ENCODE results near the gene PLEKHF1. TPM values are rescaled to one million over a fixed set of nuclear protein-coding genes. Genes with fewer than 3 reads are reported as not detected.

PLEKHF1 gene
- total and polyA plus RNA-seq, 2 of the 8 experiments (the other 6 are each of a cell fraction or from before 2014, with no cell fraction given) = 11.1 to 18.4 TPM

DNA sequence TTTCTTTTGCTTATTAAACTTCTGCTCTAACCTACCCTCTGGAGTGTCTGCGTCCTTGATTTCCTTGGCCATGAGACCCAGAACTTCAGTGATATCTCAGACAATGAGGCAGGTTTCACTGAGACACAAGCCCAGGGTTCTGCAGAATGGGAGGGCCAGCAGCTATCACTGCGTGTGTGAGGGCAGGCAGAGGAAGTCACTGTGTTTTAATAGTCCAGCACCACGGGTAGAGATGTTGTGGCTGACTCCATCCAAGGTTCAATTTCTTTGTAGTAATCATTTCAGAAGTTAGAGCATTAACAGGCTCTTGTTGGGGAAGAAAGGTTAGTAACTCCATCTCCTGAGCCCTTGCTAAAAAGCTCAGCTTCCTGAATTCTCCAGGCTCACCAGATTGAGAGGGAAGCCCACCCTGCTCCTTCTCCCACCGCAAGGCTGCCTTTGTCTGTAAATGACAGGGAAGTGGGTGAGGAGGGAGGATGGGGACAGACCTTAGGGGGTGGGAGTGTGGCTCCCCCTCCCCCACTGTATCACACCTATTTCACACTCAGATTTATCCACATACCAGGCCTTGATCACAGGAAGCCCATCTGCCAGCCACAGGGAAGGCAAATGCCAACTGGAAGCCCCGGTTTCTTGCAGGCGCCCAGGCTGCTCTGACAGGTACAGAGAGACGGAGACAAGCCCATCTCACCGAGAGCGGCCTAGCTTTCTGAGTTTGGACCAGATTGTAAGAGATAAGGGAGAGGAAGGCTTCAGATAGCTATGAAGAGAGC, 47.7 kb downstream of the PLEKHF1 start:
- no peak for FAIRE-seq
- H3K14ac ChIP-seq (ENCODE audit: insufficient read length) = no peak overlapping the region
- no peak for DNase-seq (ENCODE audit: low read depth in 1 of 2, low spot score in 2 of 2)
- no peak overlapping the region for H3K18ac ChIP-seq (ENCODE audit: extremely low read depth, low read length)
- no peaks in the 10 kb centered on the region for H3K27me3 ChIP-seq (replicated peaks in 1 of 4; ENCODE audit: control insufficient read depth in 3 of 4, extremely low read depth in 1 of 4, insufficient read depth in 3 of 4, low read length in 3 of 4)
- no peak overlapping the region; a peak in 1 of 7 replicates for H3K9ac ChIP-seq (replicated peaks in 1 of 4; ENCODE audit: extremely low read depth in 1 of 4, low read depth in 3 of 4, low read length in 3 of 4)
- H4K91ac ChIP-seq (replicated peaks; ENCODE audit: insufficient read length, low read length) = no peak overlapping the region
- H3K56ac ChIP-seq (replicated peaks; ENCODE audit: insufficient read length, low read depth, low read length) = no peak overlapping the region
- no peak overlapping the region for H3K27ac ChIP-seq (ENCODE audit: low read depth, low read length)
- H3K9me3 ChIP-seq (ENCODE audit: insufficient read depth in 2 of 2, low read depth in 1 of 2, low read length in 1 of 2) = no peaks in the 10 kb centered on the region
- no peaks in the 10 kb centered on the region for H4K20me1 ChIP-seq (replicated peaks in 1 of 2; ENCODE audit: control insufficient read depth in 1 of 2, insufficient read depth in 2 of 2, low read length in 2 of 2)
- ChIA-PET CTCF (ENCODE audit: partially characterized antibody) (interaction anchor here (0.6 to 5.7 kb wide), 8 partner anchors 9 to 102 kb away, joined by 3 to 52 read pairs (median 4); no protein-coding TSS in a partner anchor), POLR2A (ENCODE audit: partially characterized antibody) (interaction anchor here (0.7 to 4.4 kb wide), 3 partner anchors 8 to 103 kb away, joined by 3 to 16 read pairs (median 3); no protein-coding TSS in a partner anchor)
- H3K36me3 ChIP-seq (ENCODE audit: control insufficient read depth in 2 of 4, insufficient read depth in 4 of 4, low read length in 3 of 4) = no peaks in the 10 kb centered on the region
- H2BK120ac ChIP-seq (replicated peaks; ENCODE audit: low read depth, low read length) = no peak overlapping the region
- no peak overlapping the region for H2BK20ac ChIP-seq (ENCODE audit: low read length)
- H3K4me3 ChIP-seq (ENCODE audit: extremely low read depth in 1 of 4, insufficient read depth in 2 of 4, low read depth in 3 of 4, low read length in 4 of 4) = no peak overlapping the region
- H2BK15ac ChIP-seq (ENCODE audit: low read length) = no peak overlapping the region
- no peak overlapping the region for H2BK12ac ChIP-seq (ENCODE audit: low read depth, low read length)
- no peak overlapping the region for H2AFZ ChIP-seq (ENCODE audit: low read length)
- H4K5ac ChIP-seq (ENCODE audit: insufficient read length, low read depth, low read length) = no peak overlapping the region
- TF ChIP-seq EP300 (IDR thresholded peaks at IDR 0.05; ENCODE audit: borderline replicate concordance in 1 of 2, low read depth in 2 of 2, low read length in 2 of 2) = no peak
- TF ChIP-seq TEAD4 (IDR thresholded peaks at IDR 0.05; ENCODE audit: low read depth, low read length) = no peak
- TF ChIP-seq TAF1 (IDR thresholded peaks at IDR 0.05; ENCODE audit: low read depth, low read length) = no peak
- TF ChIP-seq POLR2AphosphoS5 (IDR thresholded peaks at IDR 0.05; ENCODE audit: low read depth, low read length) = no peak
- TF ChIP-seq ZNF274 (IDR thresholded peaks at IDR 0.05; ENCODE audit: borderline replicate concordance, extremely low read depth, low read length) = no peak
- TF ChIP-seq CTBP2 (IDR thresholded peaks at IDR 0.05; ENCODE audit: borderline replicate concordance, insufficient read depth, insufficient read length, low read length) = no peak
- no peak for TF ChIP-seq KDM1A (IDR thresholded peaks at IDR 0.05; ENCODE audit: borderline replicate concordance, low read length)
- TF ChIP-seq CBX8 (IDR thresholded peaks at IDR 0.05; ENCODE audit: borderline replicate concordance, low read depth, low read length) = no peak
- TF ChIP-seq FOSL1 (IDR thresholded peaks at IDR 0.05; ENCODE audit: insufficient read depth, low read depth, low read length) = no peak
- no peak for TF ChIP-seq EGR1 (IDR thresholded peaks at IDR 0.05; ENCODE audit: borderline replicate concordance, low read depth, low read length)
- no peak for TF ChIP-seq SRF (IDR thresholded peaks at IDR 0.05; ENCODE audit: low read depth, low read length)
- TF ChIP-seq JUN (IDR thresholded peaks at IDR 0.05; ENCODE audit: low read depth, low read length) = no peak
- H3K79me1 ChIP-seq (ENCODE audit: low read depth, low read length) = peaks cover 4% of the 10 kb centered on the region
- no peak overlapping the region for H3K4ac ChIP-seq (replicated peaks; ENCODE audit: insufficient read length, low read depth, low read length)
- 88% methylated on average over 9 of the region's 9 CpGs; no CpG with 5 or more reads in 1 of the 2 experiments for WGBS, 2 experiments (ENCODE audit: extremely low coverage in 1 of 2, insufficient coverage in 1 of 2, insufficient read length in 1 of 2, insufficient replicate concordance in 2 of 2, low coverage in 1 of 2, low lambda C conversion rate in 2 of 2, missing lambda C conversion rate in 1 of 2)
- no peak overlapping the region; the same call in 1 of the 2 replicates for H4K8ac ChIP-seq (ENCODE audit: extremely low read depth, insufficient read depth, low read length)
- no peaks in the 10 kb centered on the region; a peak in 1 of 4 replicates for H3K79me2 ChIP-seq (ENCODE audit: control insufficient read depth in 1 of 2, insufficient read depth in 2 of 2, low read length in 2 of 2)
- H3K4me2 ChIP-seq (ENCODE audit: insufficient read depth in 1 of 2, low read depth in 2 of 2, low read length in 2 of 2) = no peak overlapping the region
- H3K23ac ChIP-seq (ENCODE audit: insufficient read length) = no peak overlapping the region
- H3K23me2 ChIP-seq (ENCODE audit: low read depth, low read length) = peaks cover 2% of the 10 kb centered on the region; the same call in 1 of the 2 replicates
- H2AK5ac ChIP-seq (ENCODE audit: low read depth, low read length) = no peak overlapping the region
- no peak overlapping the region; the same call in 1 of the 2 replicates for H2BK5ac ChIP-seq (ENCODE audit: low read depth, low read length)
- peaks cover 0 to 4% (median 2%) of the 10 kb centered on the region in 4 experiments; a peak in 4 of 7 replicates for H3K4me1 ChIP-seq (replicated peaks in 1 of 4; ENCODE audit: control insufficient read depth in 3 of 4, insufficient read depth in 4 of 4, low read length in 3 of 4)

Data from H1 (cell line).